T-helper 1 cell treated with Interleukin-12 subunit alpha and Interleukin-12 subunit beta and Interleukin-4 antibody, amounts not matched to agents 30 μg/mL and 1 μg/mL, for 36 hours (primary cell): ENCODE measurements around the gene CYP4F3.
"Not testable (repeated sequence)": the region's sequence is repeated elsewhere in the genome, so short reads cannot be mapped to it uniquely, and the experiment has no call there.

Experiments used
- H3K27ac Mint-ChIP-seq: one replicate; pipeline ENCODE4 v1.8.0; 2021; ENCODE audit warnings: mild to moderate bottlenecking, mixed read lengths
- H3K27me3 Mint-ChIP-seq: one replicate; pipeline ENCODE4 v1.8.0; 2021; ENCODE audit warnings: low read depth, mixed read lengths
- H3K36me3 Mint-ChIP-seq: one replicate; pipeline ENCODE4 v1.8.0; 2021; ENCODE audit warnings: low read depth, mixed read lengths
- H3K4me1 Mint-ChIP-seq: one replicate; pipeline ENCODE4 v1.8.0; 2021; ENCODE audit warnings: low read depth, mixed read lengths
- H3K4me3 Mint-ChIP-seq: one replicate; pipeline ENCODE4 v1.8.0; 2021; ENCODE audit warnings: mild to moderate bottlenecking, moderate library complexity, mixed read lengths
- H3K9me3 Mint-ChIP-seq: one replicate; pipeline ENCODE4 v1.8.0; 2021; ENCODE audit warnings: mixed read lengths

The CYP4F3 gene

DNA sequence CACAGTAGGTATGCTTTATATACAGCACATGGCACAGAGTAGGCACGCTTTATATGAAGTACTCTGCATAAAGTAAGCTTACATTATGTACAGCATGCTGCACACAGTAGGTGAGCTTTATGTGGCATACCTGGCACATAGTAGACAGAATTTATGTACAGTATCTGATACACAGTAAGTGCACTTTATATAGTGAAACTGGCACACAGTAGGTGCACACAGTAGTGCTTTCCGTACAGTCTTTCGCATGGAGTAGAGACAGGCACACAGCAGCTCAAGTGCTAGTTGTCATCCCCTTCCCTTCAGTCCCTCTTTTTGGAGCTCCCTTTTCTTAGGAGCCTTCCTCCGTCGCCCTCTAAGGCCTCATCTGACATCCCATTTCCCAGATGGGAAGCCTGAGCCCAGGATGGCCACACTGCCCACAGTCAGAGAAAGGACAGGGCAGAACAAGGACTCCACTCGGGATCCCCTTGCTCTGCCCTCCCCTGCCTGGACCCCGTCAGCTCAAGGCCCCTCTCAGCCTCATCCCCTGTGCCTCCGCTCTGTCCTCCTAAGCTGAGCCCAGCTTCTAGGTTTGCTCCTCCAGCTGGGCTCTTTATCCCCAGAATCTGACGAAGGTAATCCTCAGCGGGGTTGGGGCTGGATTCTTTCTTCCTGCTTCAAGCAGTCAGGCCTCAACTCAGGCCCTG, 31.3 kb downstream of the CYP4F3 start:
- Mint-ChIP-seq H3K27ac (no peak overlapping the region), H3K9me3 (no peaks in the 10 kb centered on the region), H3K27me3 (no peaks in the 10 kb centered on the region), H3K36me3 (no peaks in the 10 kb centered on the region), H3K4me3 (no peak overlapping the region), H3K4me1 (no peaks in the 10 kb centered on the region)

DNA sequence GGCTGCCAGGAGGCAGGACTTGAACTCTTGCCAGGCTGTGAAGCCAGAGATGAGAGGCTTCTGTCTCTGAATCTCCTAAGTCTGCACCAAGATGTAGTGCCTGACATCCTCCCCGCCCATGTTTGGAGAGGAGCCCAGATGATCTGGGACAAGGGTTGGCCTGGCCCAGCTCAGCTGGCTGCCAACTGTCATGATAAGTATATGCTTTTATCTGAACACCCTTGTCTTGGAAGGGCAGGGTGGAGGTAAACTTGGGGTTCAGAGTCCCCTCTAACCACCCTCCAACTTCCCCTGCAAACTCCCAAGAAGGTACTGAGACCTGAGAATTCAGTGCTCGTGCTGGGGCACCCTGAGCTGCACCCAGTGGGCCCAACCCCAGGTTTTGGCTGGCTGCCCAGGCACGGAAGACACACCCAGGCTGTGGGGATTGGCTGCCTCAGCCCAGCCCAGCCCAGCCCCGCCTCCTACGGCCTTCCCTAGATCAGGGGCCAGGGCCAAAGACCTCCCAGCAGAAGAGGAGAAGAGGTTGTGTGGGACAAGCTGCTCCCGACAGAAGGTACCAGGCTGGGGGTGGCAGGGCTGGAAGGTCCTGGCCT, 32.0 kb downstream of the CYP4F3 start, which contains the start of gene CYP4F12:
CYP4F12 (plus strand) TSS at position 508 of the 596 bp plus-strand sequence. CDS start 443 bp downstream, outside the sequence.
- Mint-ChIP-seq H3K4me1 (no peaks in the 10 kb centered on the region), H3K36me3 (no peaks in the 10 kb centered on the region), H3K27me3 (no peaks in the 10 kb centered on the region), H3K27ac (no peak within 1 kb of the TSS), H3K9me3 (peaks cover 3% of the 10 kb centered on the region), H3K4me3 (no peak within 1 kb of the TSS)

DNA sequence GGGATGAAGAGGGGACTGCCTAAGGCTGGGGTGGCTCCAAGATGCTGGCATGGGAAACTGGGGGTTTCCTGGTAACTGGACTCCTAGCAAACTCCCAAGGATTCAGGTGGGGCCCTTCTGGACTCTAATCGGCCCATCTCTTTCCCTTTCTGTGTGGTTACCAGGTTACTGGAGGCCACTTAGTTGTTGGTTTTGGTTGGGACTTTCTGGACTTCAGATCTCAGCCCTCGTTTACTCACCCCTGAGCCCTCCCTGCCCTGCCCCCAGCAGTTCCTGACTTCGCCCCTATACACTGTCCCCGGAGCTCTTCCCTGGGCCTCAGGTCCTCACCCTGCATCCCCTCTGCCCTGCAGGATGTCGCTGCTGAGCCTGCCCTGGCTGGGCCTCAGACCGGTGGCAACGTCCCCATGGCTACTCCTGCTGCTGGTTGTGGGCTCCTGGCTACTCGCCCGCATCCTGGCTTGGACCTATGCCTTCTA, 32.5 kb downstream of the CYP4F3 start:
- no peak overlapping the region for H3K4me3 Mint-ChIP-seq
- H3K4me1 Mint-ChIP-seq, result no peaks in the 10 kb centered on the region
- H3K9me3 Mint-ChIP-seq, result peaks cover 8% of the 10 kb centered on the region
- no peaks in the 10 kb centered on the region for H3K27me3 Mint-ChIP-seq
- no peak overlapping the region for H3K27ac Mint-ChIP-seq
- H3K36me3 Mint-ChIP-seq, result no peaks in the 10 kb centered on the region

DNA sequence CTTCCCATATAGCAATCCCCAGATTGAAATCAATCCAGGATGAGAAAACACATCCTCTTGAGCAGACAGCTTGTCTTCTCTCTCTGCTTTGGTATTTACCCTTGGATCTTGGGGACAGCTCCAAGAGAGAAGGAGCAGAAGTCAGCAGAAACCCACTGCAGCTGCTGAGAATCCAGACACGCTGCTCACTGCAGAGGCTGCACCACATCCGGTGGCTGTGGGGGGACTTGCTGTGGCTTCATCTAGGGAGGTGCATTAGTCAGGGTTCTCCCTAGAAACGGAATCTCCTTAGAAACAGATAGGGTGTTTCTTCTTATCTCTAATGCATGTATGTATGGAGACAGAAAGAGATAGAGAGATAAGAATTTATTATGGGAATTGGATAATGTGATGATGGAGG, 34.9 kb downstream of the CYP4F3 start:
- Mint-ChIP-seq H3K4me3 (no peak overlapping the region), H3K9me3 (peaks cover 14% of the 10 kb centered on the region), H3K4me1 (no peaks in the 10 kb centered on the region), H3K27me3 (no peaks in the 10 kb centered on the region), H3K36me3 (no peaks in the 10 kb centered on the region), H3K27ac (no peak overlapping the region)

DNA sequence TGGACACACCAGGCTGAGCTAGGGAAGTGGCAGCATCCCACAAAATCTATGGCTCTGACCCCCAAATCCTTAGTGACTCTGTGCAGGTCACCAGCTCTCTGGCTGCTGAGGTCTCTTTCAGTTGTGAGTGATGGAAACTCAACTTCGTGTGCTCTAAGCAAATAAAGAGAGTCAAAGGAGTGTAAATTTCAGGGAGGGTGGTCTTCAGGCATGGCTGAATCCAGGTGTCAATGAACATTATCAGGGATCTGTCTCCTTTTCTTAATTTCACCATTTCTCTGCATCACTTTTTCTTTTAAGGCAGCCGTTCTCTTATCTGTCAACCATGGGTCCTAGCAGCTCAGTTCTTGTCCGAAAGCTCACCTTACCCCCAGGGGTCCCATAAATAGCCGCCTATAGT, 38.4 kb downstream of the CYP4F3 start:
- Mint-ChIP-seq H3K9me3 (peaks cover 14% of the 10 kb centered on the region), H3K4me3 (no peak overlapping the region), H3K27ac (no peak overlapping the region), H3K36me3 (no peaks in the 10 kb centered on the region), H3K4me1 (no peaks in the 10 kb centered on the region), H3K27me3 (no peaks in the 10 kb centered on the region)

DNA sequence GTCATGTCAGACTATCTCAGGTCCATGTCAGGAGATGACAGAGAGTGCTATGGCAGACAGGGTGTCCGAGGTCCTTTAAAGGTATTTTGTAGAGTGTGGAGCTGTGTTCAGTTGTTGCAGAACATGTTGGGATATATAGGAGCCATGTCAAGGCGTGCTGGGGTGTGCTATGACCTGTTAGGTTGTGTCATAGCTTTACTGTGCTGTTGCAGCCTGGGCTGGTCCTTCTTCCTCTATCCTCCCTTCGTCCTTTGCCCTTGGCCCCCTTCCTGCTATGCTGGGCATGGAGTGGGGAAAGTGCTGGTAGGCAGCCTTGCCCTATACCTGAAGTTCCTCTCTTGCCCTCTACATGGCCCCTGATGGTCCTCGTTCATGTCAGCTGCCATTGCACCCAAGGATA, 39.2 kb downstream of the CYP4F3 start:
- peaks cover 14% of the 10 kb centered on the region for H3K9me3 Mint-ChIP-seq
- H3K4me3 Mint-ChIP-seq, H3K27me3 Mint-ChIP-seq, H3K36me3 Mint-ChIP-seq, H3K4me1 Mint-ChIP-seq, H3K27ac Mint-ChIP-seq: not testable (repeated sequence)

DNA sequence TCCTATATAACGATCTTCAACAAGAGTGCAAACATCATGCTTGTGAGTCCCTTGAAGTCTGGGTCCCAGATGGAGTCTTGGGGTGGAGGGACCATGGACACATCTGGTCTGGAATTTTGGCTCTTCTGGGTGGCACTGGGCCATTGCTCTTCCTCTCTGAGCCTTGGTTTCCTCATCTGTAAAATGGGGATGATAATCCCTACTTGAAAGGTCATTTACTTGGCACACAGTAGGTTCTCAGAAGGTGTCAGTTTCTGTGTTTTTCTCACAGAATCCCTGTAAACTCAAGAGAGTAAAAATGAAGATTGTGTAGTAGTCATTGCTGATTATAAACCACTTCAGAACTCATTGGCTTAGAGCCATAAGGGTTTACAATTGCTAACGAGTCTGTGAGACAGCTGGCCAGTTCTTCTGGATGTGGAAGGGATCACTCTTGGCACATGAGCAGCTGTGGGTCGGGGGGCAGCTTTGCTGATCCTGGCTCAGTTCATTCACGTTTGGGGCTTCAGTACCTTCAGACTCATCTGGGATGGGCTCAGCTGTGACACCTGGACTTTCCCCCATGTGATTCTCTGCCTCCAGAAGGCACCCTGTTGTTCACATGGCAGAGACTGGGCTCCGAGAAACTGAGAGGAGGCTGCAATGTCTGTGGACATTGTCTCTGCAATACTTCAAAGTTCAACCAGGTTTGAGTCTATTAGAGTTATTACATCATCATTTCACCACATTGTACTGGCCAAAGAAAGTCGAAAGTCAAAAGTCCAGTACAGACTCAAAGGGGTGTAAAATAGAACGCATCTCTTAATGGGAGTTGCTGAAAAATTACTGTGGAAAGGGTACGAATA, 40.0 kb downstream of the CYP4F3 start:
- no peak overlapping the region for H3K27ac Mint-ChIP-seq
- no peaks in the 10 kb centered on the region for H3K4me1 Mint-ChIP-seq
- no peaks in the 10 kb centered on the region for H3K36me3 Mint-ChIP-seq
- no peak overlapping the region for H3K4me3 Mint-ChIP-seq
- no peaks in the 10 kb centered on the region for H3K27me3 Mint-ChIP-seq
- H3K9me3 Mint-ChIP-seq, result peaks cover 14% of the 10 kb centered on the region

DNA sequence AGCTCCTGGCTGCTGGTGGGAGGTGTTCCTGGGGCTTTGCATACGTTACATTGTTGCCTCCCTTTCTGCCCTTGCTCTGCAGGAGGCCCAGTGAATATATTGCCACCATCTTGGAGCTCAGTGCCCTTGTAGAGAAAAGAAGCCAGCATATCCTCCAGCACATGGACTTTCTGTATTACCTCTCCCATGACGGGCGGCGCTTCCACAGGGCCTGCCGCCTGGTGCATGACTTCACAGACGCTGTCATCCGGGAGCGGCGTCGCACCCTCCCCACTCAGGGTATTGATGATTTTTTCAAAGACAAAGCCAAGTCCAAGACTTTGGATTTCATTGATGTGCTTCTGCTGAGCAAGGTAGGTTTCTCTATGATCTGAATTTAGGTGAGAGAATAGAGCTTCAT, 42.7 kb downstream of the CYP4F3 start:
- Mint-ChIP-seq H3K36me3 (no peaks in the 10 kb centered on the region), H3K27ac (no peak overlapping the region), H3K27me3 (no peaks in the 10 kb centered on the region), H3K4me3 (no peak overlapping the region), H3K9me3 (peaks cover 6% of the 10 kb centered on the region), H3K4me1 (no peaks in the 10 kb centered on the region)

DNA sequence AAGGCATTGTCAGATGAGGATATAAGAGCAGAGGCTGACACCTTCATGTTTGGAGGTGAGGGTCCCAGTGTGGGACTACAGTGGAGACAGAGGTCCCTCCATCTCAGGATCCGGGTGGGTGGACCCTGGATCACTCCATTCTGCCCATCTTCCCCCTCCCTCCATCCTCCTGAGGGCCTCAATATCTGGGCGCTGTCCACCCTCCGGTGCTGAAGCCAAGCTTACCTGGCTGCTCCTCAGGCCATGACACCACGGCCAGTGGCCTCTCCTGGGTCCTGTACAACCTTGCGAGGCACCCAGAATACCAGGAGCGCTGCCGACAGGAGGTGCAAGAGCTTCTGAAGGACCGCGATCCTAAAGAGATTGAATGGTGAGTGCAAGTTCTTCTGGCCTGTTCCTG, 44.1 kb downstream of the CYP4F3 start:
- H3K27ac Mint-ChIP-seq, result no peak overlapping the region
- H3K9me3 Mint-ChIP-seq, result no peaks in the 10 kb centered on the region
- H3K4me1 Mint-ChIP-seq, result no peaks in the 10 kb centered on the region
- H3K27me3 Mint-ChIP-seq, result no peaks in the 10 kb centered on the region
- no peak overlapping the region for H3K4me3 Mint-ChIP-seq
- no peaks in the 10 kb centered on the region for H3K36me3 Mint-ChIP-seq

DNA sequence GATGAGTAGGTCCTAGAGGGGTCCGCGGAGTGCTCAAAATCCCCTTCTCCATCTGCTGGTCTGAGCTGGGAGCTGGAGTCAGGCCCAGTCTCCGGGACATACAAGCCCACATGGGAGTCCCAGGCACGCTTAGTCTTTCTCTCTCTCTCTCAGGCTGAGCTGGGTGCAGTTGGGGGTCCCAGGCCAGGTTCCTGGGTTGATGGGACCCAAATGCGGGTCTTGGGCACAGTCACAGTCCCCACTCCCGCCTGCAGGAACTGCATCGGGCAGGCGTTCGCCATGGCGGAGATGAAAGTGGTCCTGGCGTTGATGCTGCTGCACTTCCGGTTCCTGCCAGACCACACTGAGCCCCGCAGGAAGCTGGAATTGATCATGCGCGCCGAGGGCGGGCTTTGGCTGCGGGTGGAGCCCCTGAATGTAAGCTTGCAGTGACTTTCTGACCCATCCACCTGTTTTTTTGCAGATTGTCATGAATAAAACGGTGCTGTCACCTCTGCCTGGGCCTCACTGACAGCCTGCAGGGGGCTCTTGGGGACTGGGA, 56.0 kb downstream of the CYP4F3 start:
- H3K9me3 Mint-ChIP-seq, result no peaks in the 10 kb centered on the region
- H3K27ac Mint-ChIP-seq, result no peak overlapping the region
- no peak overlapping the region for H3K4me3 Mint-ChIP-seq
- H3K36me3 Mint-ChIP-seq, result no peaks in the 10 kb centered on the region
- H3K27me3 Mint-ChIP-seq, result peaks cover 4% of the 10 kb centered on the region
- H3K4me1 Mint-ChIP-seq, result no peaks in the 10 kb centered on the region

DNA sequence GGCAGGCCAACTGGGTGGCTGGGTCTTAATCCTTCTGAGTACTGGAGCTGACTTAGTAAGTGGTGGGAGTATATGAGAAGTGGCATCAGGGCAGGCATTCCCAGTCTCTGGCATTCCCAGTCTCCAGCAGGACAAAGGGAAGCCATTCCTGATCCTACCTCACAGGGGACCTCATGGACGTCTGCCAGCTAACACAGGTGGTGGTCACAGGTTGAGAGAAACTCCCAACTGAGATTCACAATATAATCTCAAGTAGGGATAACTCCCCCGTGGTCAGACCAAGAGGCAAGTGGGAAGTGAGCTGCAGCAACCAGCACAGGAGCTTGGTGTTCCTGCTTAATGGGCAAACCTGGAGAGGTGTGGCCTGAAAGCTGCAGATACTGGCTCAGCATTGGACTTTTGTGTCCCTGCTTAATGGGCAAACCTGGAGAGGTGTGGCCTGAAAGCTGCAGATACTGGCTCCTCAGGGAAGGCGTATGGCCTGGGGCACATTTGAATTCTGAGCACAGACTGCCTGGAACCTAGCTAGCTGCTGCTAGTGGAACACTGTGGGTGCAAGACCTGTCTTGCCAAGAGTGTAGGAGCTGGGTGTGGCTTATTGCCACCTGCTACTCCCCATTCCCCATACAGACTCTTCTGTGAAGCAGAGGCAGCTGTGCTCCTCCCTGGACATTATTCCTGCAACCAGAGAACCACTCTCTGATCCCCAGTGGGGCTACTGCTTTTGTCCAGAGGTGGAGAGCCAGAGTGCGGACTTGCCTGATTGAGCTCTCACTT, 61.2 kb downstream of the CYP4F3 start:
- H3K4me3 Mint-ChIP-seq, result no peak overlapping the region
- H3K27me3 Mint-ChIP-seq, result peaks cover 4% of the 10 kb centered on the region

DNA sequence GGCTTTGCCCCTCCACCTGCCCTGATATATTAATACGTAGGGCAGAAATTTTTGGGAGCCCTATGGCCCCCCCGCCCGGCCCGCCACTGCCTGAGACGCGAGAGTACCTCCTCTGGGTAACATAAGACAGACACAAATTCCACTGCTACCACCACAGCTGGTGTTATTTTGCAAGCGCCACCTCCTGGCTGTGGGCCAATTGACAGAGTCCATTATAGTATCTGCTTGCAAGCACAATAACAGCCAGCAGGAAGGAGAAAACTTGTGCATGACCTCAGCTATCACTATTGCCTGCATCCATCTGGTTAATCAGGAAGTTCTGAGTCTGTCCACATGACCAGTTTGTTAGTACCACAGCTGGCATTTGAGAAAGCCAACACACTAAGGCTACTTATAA, 61.8 kb downstream of the CYP4F3 start:
- H3K4me1 Mint-ChIP-seq, result no peaks in the 10 kb centered on the region
- no peak overlapping the region for H3K27ac Mint-ChIP-seq
- no peaks in the 10 kb centered on the region for H3K36me3 Mint-ChIP-seq
- no peak overlapping the region for H3K4me3 Mint-ChIP-seq
- H3K27me3 Mint-ChIP-seq, result peaks cover 4% of the 10 kb centered on the region
- no peaks in the 10 kb centered on the region for H3K9me3 Mint-ChIP-seq

More for the DNA sequence above, 61.2 kb downstream of the CYP4F3 start:
- H3K36me3 Mint-ChIP-seq, result no peaks in the 10 kb centered on the region
- no peak overlapping the region for H3K27ac Mint-ChIP-seq
- no peaks in the 10 kb centered on the region for H3K9me3 Mint-ChIP-seq
- no peaks in the 10 kb centered on the region for H3K4me1 Mint-ChIP-seq
